CD14-positive monocyte (primary cell): ENCODE data around the gene SPRTN. TPM values are rescaled to one million over a fixed set of nuclear protein-coding genes. Genes with fewer than 3 reads are reported as not detected.
A peak's percentile ranks its signal among the peaks of the same experiment; 100 is the strongest.

Experiments
- DNase-seq, 3 donors: peaks; one replicate each; pipeline ENCODE4 v3.0.0-alpha.2; 2011 to 2022
- H2AFZ ChIP-seq: 2 replicates; pipeline ENCODE4 v1.6.0; 2012; ENCODE audit warnings: mild to moderate bottlenecking, low read depth, low read length, inconsistent platforms; ENCODE audit not compliant: insufficient read depth, poor library complexity, severe bottlenecking
- H3K27ac ChIP-seq, 2 donors: 1 replicate in 1 of 2; 2 replicates in 1 of 2; pipeline ENCODE4 v1.5.1; 2012 to 2013; ENCODE audit warnings: low read length in 2 of 2, control low read depth in 1 of 2, inconsistent platforms in 1 of 2, low read depth in 1 of 2, mild to moderate bottlenecking in 1 of 2
- H3K27me3 ChIP-seq, 2 donors: one replicate each; pipeline versions ENCODE4 v1.6.0 to v1.6.1; 2011 to 2013; ENCODE audit warnings: low read length in 2 of 2; ENCODE audit not compliant: control insufficient read depth in 2 of 2, insufficient read depth in 2 of 2
- H3K36me3 ChIP-seq, 2 donors: replicated peaks in 1 of 2; 1 replicate in 1 of 2; 2 replicates in 1 of 2; pipeline versions ENCODE4 v1.5.1 to v1.6.1; 2012 to 2013; ENCODE audit warnings: low read length in 2 of 2, control low read depth in 1 of 2, inconsistent platforms in 1 of 2, mild to moderate bottlenecking in 1 of 2; ENCODE audit not compliant: insufficient read depth in 2 of 2, control insufficient read depth in 1 of 2
- H3K4me1 ChIP-seq, 2 donors: 1 replicate in 1 of 2; 2 replicates in 1 of 2; pipeline versions ENCODE4 v1.5.1 to v1.6.1; 2012 to 2013; ENCODE audit warnings: low read length in 2 of 2, control low read depth in 1 of 2, inconsistent platforms in 1 of 2, mild to moderate bottlenecking in 1 of 2, moderate library complexity in 1 of 2; ENCODE audit not compliant: insufficient read depth in 2 of 2, control insufficient read depth in 1 of 2
- H3K4me2 ChIP-seq: replicated peaks from 2 replicates; pipeline ENCODE3; 2012; ENCODE audit warnings: low read length, moderate library complexity, mild to moderate bottlenecking; ENCODE audit not compliant: poor library complexity, severe bottlenecking; ENCODE audit errors: extremely low read depth
- H3K4me3 ChIP-seq, 3 experiments: fragments of 200-600 bp in 1 of 3; sonication (generic) in 1 of 3; replicated peaks in 1 of 3; 1 replicate in 2 of 3; 2 replicates in 1 of 3; pipeline ENCODE4 v1.5.1; 2011 to 2013; ENCODE audit warnings: low read length in 3 of 3, mild to moderate bottlenecking in 3 of 3, control low read depth in 2 of 3, low read depth in 2 of 3, inconsistent platforms in 1 of 3, moderate library complexity in 1 of 3
- H3K79me2 ChIP-seq: 2 replicates; pipeline ENCODE4 v1.6.0; 2012; ENCODE audit warnings: mild to moderate bottlenecking, control low read depth, inconsistent platforms, low read length, moderate library complexity; ENCODE audit not compliant: insufficient read depth
- H3K9ac ChIP-seq: 2 replicates; pipeline ENCODE4 v1.6.0; 2017; ENCODE audit warnings: low read length, mild to moderate bottlenecking; ENCODE audit not compliant: insufficient read depth, poor library complexity, severe bottlenecking
- H3K9me3 ChIP-seq, 2 donors: replicated peaks in 1 of 2; 1 replicate in 1 of 2; 2 replicates in 1 of 2; pipeline versions ENCODE4 v1.5.1 to v1.6.1; 2012 to 2013; ENCODE audit warnings: low read length in 2 of 2, control low read depth in 1 of 2; ENCODE audit not compliant: control insufficient read depth in 1 of 2, insufficient read depth in 1 of 2
- H4K20me1 ChIP-seq: 2 replicates; pipeline ENCODE4 v1.6.0; 2012; ENCODE audit warnings: mild to moderate bottlenecking, low read length, control low read depth, moderate library complexity; ENCODE audit not compliant: insufficient read depth
- H3K27ac Mint-ChIP-seq, 7 donors: one replicate each; pipeline ENCODE4 v1.8.0; 2020; ENCODE audit warnings: mild to moderate bottlenecking in 7 of 7, mixed read lengths in 7 of 7, moderate library complexity in 6 of 7, inconsistent platforms in 2 of 7
- H3K27me3 Mint-ChIP-seq, 3 donors: one replicate each; pipeline ENCODE4 v1.8.0; 2021 to 2022; ENCODE audit warnings: low read depth in 3 of 3, mild to moderate bottlenecking in 3 of 3, mixed read lengths in 3 of 3, moderate library complexity in 3 of 3, inconsistent platforms in 1 of 3
- H3K36me3 Mint-ChIP-seq, 2 donors: one replicate each; pipeline ENCODE4 v1.8.0; 2020; ENCODE audit warnings: mixed read lengths in 2 of 2, inconsistent platforms in 1 of 2, mild to moderate bottlenecking in 1 of 2
- H3K4me1 Mint-ChIP-seq: one replicate; pipeline ENCODE4 v1.8.0; 2020; ENCODE audit warnings: mild to moderate bottlenecking, mixed read lengths
- H3K4me3 Mint-ChIP-seq, 2 donors: one replicate each; pipeline ENCODE4 v1.8.0; 2020; ENCODE audit warnings: mild to moderate bottlenecking in 2 of 2, mixed read lengths in 2 of 2, moderate library complexity in 1 of 2
- H3K9me3 Mint-ChIP-seq, 7 donors: one replicate each; pipeline ENCODE4 v1.8.0; 2020 to 2022; ENCODE audit warnings: mixed read lengths in 7 of 7, mild to moderate bottlenecking in 6 of 7, moderate library complexity in 6 of 7, inconsistent platforms in 2 of 7
- CTCF ChIP-seq: fragments of 200-600 bp; IDR thresholded peaks from one replicate; pipeline ENCODE4 v1.8.0; 2022; ENCODE audit warnings: antibody characterized with exemption, mild to moderate bottlenecking
- whole genome bisulfite sequencing: methylation state at CpG from one replicate; pipeline ENCODE4 v1.1.5; 2013; ENCODE audit warnings: missing lambda C conversion rate; ENCODE audit not compliant: insufficient coverage; 5-methylcytosine and 5-hydroxymethylcytosine counted together
- intact Hi-C, 2 donors: fragments of 100-400 bp; cut with micrococcal nuclease; formaldehyde crosslinking; loops; one replicate each; pipeline versions ENCODE4 v1.15.0 to v1.15.1; 2023
- polyA plus RNA-seq, 3 donors: library from polyadenylated mRNA; depleted of rRNA in 1 of 3; unstranded in 2 of 3; stranded (reverse) in 1 of 3; fragments of 300-500 nt in 2 of 3; fragments of >200 nt in 1 of 3; fragmentation: Illumina TruSeq in 2 of 3; gene quantifications; 1 replicate in 2 of 3; 2 replicates in 1 of 3; pipeline ENCODE4 v1.2.3, GENCODE V29; 2012 to 2021

SPRTN gene
- polyA plus RNA-seq, 3 donors = 4.5 to 9.1 (median 7.8) TPM

DNA sequence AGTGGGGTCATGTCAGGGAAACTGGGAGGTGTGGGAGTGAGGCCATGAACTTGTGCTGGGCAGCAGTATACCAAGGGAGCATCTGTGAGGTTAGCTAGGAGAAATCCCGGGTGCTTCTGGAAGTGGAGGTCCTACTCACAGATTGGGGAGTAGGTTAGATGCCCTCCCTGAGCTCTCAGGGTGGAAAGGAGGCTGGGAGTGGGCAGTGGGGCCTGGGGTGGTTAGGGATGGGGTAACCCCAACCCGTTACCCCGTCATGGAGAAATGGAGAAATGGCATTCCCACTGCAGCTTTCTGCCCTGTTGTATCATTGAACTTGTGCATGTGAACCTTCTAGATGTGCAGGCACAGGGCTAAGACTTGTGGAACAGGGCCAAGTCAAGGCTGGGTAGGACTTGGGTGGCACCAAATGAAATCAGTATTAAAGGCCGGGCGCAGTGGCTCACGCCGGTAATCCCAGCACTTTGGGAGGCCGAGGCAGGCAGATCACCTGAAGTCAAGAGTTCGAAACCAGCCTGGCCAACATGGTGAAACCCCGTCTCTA lies 27.6 kb upstream of the SPRTN start:
- H3K4me1 Mint-ChIP-seq = no peaks in the 10 kb centered on the region
- no peaks in the 10 kb centered on the region for H3K79me2 ChIP-seq
- no peaks in the 10 kb centered on the region for H3K4me1 ChIP-seq
- no peaks in the 10 kb centered on the region for H3K36me3 ChIP-seq
- TF ChIP-seq CTCF = no peak
- no peak overlapping the region for H2AFZ ChIP-seq
- no peaks in the 10 kb centered on the region for H3K27me3 ChIP-seq
- peaks cover 0 to 3% (median 0%) of the 10 kb centered on the region in 3 donors for H3K27me3 Mint-ChIP-seq
- H3K4me3 ChIP-seq = no peak overlapping the region
- H3K27ac ChIP-seq = no peak overlapping the region
- H3K9ac ChIP-seq = no peak overlapping the region
- WGBS = 92% methylated on average over 10 of the region's 10 CpGs
- no peak for DNase-seq
- intact Hi-C loops = no loop called here
- peak overlapping the region in 1 of 7 donors; percentile 40 for H3K27ac Mint-ChIP-seq
- peaks cover 0 to 3% (median 0%) of the 10 kb centered on the region in 7 donors for H3K9me3 Mint-ChIP-seq
- H3K36me3 Mint-ChIP-seq = no peaks in the 10 kb centered on the region
- no peaks in the 10 kb centered on the region for H4K20me1 ChIP-seq
- H3K4me2 ChIP-seq = no peak overlapping the region
- H3K9me3 ChIP-seq = no peaks in the 10 kb centered on the region
- no peak overlapping the region for H3K4me3 Mint-ChIP-seq

DNA sequence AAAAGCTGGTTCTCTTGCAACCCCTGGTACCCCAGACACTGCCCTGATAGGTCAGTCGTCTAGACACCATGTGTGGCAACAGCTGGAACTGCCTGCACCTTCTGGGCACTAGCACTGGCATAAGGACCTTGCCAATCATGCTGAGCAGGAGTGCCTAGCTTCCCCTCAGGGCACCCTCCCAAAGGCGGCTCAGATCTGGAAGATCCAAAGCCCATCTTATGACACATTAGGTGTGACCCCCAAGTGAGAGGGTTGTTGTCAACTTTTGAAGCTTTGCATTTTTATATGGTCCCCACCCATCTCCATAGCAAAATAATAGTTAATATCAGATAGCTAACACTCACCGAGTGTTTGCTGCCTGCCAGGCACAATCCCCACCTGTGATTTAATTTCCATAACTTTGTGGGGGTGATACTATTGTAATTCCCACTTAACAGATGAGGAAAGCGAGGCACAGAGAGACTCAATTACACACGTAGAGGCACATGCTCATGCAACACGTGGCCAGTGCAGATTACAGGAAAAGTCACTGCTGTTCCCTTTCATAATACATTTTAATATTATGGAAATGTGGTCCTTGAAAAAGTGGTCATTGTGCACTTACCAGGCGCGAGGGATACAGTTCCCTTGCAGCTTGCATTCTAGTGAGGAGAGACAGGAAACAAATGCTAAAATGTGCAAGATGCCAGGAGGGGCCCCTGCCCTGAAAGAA lies 26.2 kb upstream of the SPRTN start:
- Histone ChIP-seq H3K27me3 (no peaks in the 10 kb centered on the region), H3K4me1 (no peaks in the 10 kb centered on the region), H2AFZ (no peak overlapping the region), H3K9ac (no peak overlapping the region), H3K4me2 (no peak overlapping the region), H3K79me2 (no peaks in the 10 kb centered on the region), H3K4me3 (no peak overlapping the region), H3K36me3 (no peaks in the 10 kb centered on the region), H3K27ac (no peak overlapping the region), H4K20me1 (no peaks in the 10 kb centered on the region), H3K9me3 (no peaks in the 10 kb centered on the region)
- DNase-seq = no peak
- TF ChIP-seq CTCF = no peak
- peaks cover 0 to 3% (median 1%) of the 10 kb centered on the region in 3 donors for H3K27me3 Mint-ChIP-seq
- H3K4me3 Mint-ChIP-seq = no peak overlapping the region
- intact Hi-C loops = no loop called here
- WGBS = 83% methylated on average over 3 of the region's 8 CpGs
- peaks cover 0 to 3% (median 0%) of the 10 kb centered on the region in 7 donors for H3K9me3 Mint-ChIP-seq
- no peak overlapping the region for H3K27ac Mint-ChIP-seq
- H3K4me1 Mint-ChIP-seq = peaks cover 4% of the 10 kb centered on the region
- no peaks in the 10 kb centered on the region for H3K36me3 Mint-ChIP-seq
